ENCODE results near the gene RIC8B. TPM values are rescaled to one million over a fixed set of nuclear protein-coding genes. Genes with fewer than 3 reads are reported as not detected.
A peak's percentile ranks its signal among the peaks of the same experiment; 100 is the strongest.

Gene RIC8B
- total RNA-seq, 2 donors from 2014 or later = 19.6 to 23.3 TPM

GRCh38 chr12:106740818-106741217 is 33.7 kb upstream of the RIC8B start:
- H3K4me3 Mint-ChIP-seq = no peak overlapping the region
- Histone ChIP-seq H3K4me3 (ENCODE audit: low read length) (no peak overlapping the region), H3K9me3 (ENCODE audit: control insufficient read depth, low read length) (no peaks in the 10 kb centered on the region), H3K27me3 (ENCODE audit: control insufficient read depth, insufficient read depth, low read length, poor library complexity, severe bottlenecking) (no peaks in the 10 kb centered on the region), H3K27ac (ENCODE audit: low read depth, low read length) (no peak overlapping the region), H3K4me1 (ENCODE audit: control insufficient read depth, insufficient read depth, low read length) (no peaks in the 10 kb centered on the region), H3K36me3 (ENCODE audit: control insufficient read depth, insufficient read depth, low read length) (no peaks in the 10 kb centered on the region), H3K9ac (ENCODE audit: extremely low read depth, low read length, poor library complexity, severe bottlenecking) (no peak overlapping the region)
- H3K27me3 Mint-ChIP-seq (ENCODE audit: insufficient read depth) = no peaks in the 10 kb centered on the region
- DNase-seq = no peak
- no peaks in the 10 kb centered on the region for H3K9me3 Mint-ChIP-seq
- no peaks in the 10 kb centered on the region for H3K36me3 Mint-ChIP-seq (ENCODE audit: low read depth)
- H3K4me1 Mint-ChIP-seq = peaks cover 23% of the 10 kb centered on the region
- WGBS, 2 experiments (ENCODE audit: insufficient coverage in 1 of 2, insufficient read length in 1 of 2) = 93 to 96% methylated on average over 4 to 5 of the region's 5 CpGs
- no peak for TF ChIP-seq CTCF (conservative IDR thresholded peaks at IDR 0.05)
- no peak overlapping the region for H3K27ac Mint-ChIP-seq

- no peak for DNase-seq
- no peak overlapping the region for H3K4me3 Mint-ChIP-seq
- no peaks in the 10 kb centered on the region for H3K27me3 Mint-ChIP-seq (ENCODE audit: insufficient read depth)
- Histone ChIP-seq H3K27ac (ENCODE audit: low read depth, low read length) (no peak overlapping the region), H3K4me3 (ENCODE audit: low read length) (no peak overlapping the region), H3K9ac (ENCODE audit: extremely low read depth, low read length, poor library complexity, severe bottlenecking) (no peak overlapping the region), H3K9me3 (ENCODE audit: control insufficient read depth, low read length) (no peaks in the 10 kb centered on the region), H3K4me1 (ENCODE audit: control insufficient read depth, insufficient read depth, low read length) (no peaks in the 10 kb centered on the region), H3K36me3 (ENCODE audit: control insufficient read depth, insufficient read depth, low read length) (no peaks in the 10 kb centered on the region), H3K27me3 (ENCODE audit: control insufficient read depth, insufficient read depth, low read length, poor library complexity, severe bottlenecking) (no peaks in the 10 kb centered on the region)
- H3K9me3 Mint-ChIP-seq = no peaks in the 10 kb centered on the region
- H3K27ac Mint-ChIP-seq = no peak overlapping the region
- TF ChIP-seq CTCF (conservative IDR thresholded peaks at IDR 0.05) = no peak
- H3K36me3 Mint-ChIP-seq (ENCODE audit: low read depth) = no peaks in the 10 kb centered on the region
- WGBS, 2 experiments (ENCODE audit: insufficient coverage in 1 of 2, insufficient read length in 1 of 2) = 80 to 87% methylated on average over 1 to 2 of the region's 2 CpGs
- H3K4me1 Mint-ChIP-seq = peaks cover 23% of the 10 kb centered on the region
These were observed 33.2 kb upstream of the RIC8B start for GRCh38 chr12:106741247-106741646.

- H3K27ac ChIP-seq (ENCODE audit: low read depth, low read length) = peak overlapping the region; percentile 38
- TF ChIP-seq CTCF (conservative IDR thresholded peaks at IDR 0.05) = no peak
- no peak overlapping the region for H3K4me3 ChIP-seq (ENCODE audit: low read length)
- H3K27ac Mint-ChIP-seq = no peak overlapping the region
- peaks cover 19% of the 10 kb centered on the region for H3K4me1 Mint-ChIP-seq
- H3K9me3 ChIP-seq (ENCODE audit: control insufficient read depth, low read length) = no peaks in the 10 kb centered on the region
- 48 to 62% methylated on average over 6 to 7 of the region's 8 CpGs for WGBS, 2 experiments (ENCODE audit: insufficient coverage in 1 of 2, insufficient read length in 1 of 2)
- H3K27me3 Mint-ChIP-seq (ENCODE audit: insufficient read depth) = no peaks in the 10 kb centered on the region
- no peak for DNase-seq
- H3K36me3 ChIP-seq (ENCODE audit: control insufficient read depth, insufficient read depth, low read length) = no peaks in the 10 kb centered on the region
- H3K4me1 ChIP-seq (ENCODE audit: control insufficient read depth, insufficient read depth, low read length) = no peaks in the 10 kb centered on the region
- H3K9ac ChIP-seq (ENCODE audit: extremely low read depth, low read length, poor library complexity, severe bottlenecking) = no peak overlapping the region
- no peaks in the 10 kb centered on the region for H3K9me3 Mint-ChIP-seq
- H3K27me3 ChIP-seq (ENCODE audit: control insufficient read depth, insufficient read depth, low read length, poor library complexity, severe bottlenecking) = no peaks in the 10 kb centered on the region
- no peaks in the 10 kb centered on the region for H3K36me3 Mint-ChIP-seq (ENCODE audit: low read depth)
- no peak overlapping the region for H3K4me3 Mint-ChIP-seq
These were observed 31.1 kb upstream of the RIC8B start for GRCh38 chr12:106743270-106743988.

All from endodermal cell (in vitro differentiated cells).